A673 (cell line): ENCODE data around the gene UNC13D. TPM values are rescaled to one million over a fixed set of nuclear protein-coding genes. Genes with fewer than 3 reads are reported as not detected.
A peak's percentile ranks its signal among the peaks of the same experiment; 100 is the strongest.
"Not testable (repeated sequence)": the region's sequence is repeated elsewhere in the genome, so short reads cannot be mapped to it uniquely, and the experiment has no call there.

Experiments
- BruUV-seq: library from RNA; stranded (reverse); fragments of 400-500 nt; replicated peaks from 2 replicates; lab custom pipeline; 2021; lab: Mats Ljungman, UMichigan
- CTCF ChIA-PET: fragments of 300-600 bp; sonication (Branson Sonifier 250); formaldehyde crosslinking; loops from one replicate; lab custom pipeline; 2022; ENCODE audit warnings: antibody characterized with exemption; lab: Charles Lee
- POLR2A ChIA-PET: fragments of 300-600 bp; sonication (Branson Sonifier 250); formaldehyde crosslinking; loops from one replicate; lab custom pipeline; 2022; ENCODE audit warnings: antibody characterized with exemption; ENCODE audit not compliant: low non-redundant PET; lab: Charles Lee
- DNase-seq: peaks from one replicate; pipeline ENCODE4 v3.0.0-alpha.2; 2015; ENCODE audit warnings: low spot score
- H3K27ac ChIP-seq: fragments of 200-600 bp; sonication (generic); 2 replicates; pipeline ENCODE4 v1.5.1; 2016; ENCODE audit warnings: mixed run types, low read depth, mild to moderate bottlenecking, mixed read lengths, antibody characterized with exemption, low read length; ENCODE audit not compliant: poor library complexity, severe bottlenecking
- H3K27me3 ChIP-seq: fragments of 200-600 bp; sonication (generic); replicated peaks from 2 replicates; pipeline ENCODE4 v1.6.1; 2017; ENCODE audit warnings: mixed run types, low read depth, mild to moderate bottlenecking, mixed read lengths, antibody characterized with exemption, low read length; ENCODE audit not compliant: insufficient read depth, poor library complexity
- H3K36me3 ChIP-seq: fragments of 200-600 bp; sonication (generic); 2 replicates; pipeline ENCODE4 v1.6.1; 2016; ENCODE audit warnings: mixed run types, mild to moderate bottlenecking, mixed read lengths, antibody characterized with exemption, low read length; ENCODE audit not compliant: insufficient read depth, poor library complexity, severe bottlenecking
- H3K4me1 ChIP-seq: fragments of 200-600 bp; sonication (generic); 2 replicates; pipeline ENCODE4 v1.6.1; 2017; ENCODE audit warnings: mixed run types, mild to moderate bottlenecking, mixed read lengths, antibody characterized with exemption, low read length; ENCODE audit not compliant: insufficient read depth, poor library complexity, severe bottlenecking
- H3K4me3 ChIP-seq: fragments of 200-600 bp; sonication (generic); 2 replicates; pipeline ENCODE4 v1.5.1; 2016; ENCODE audit warnings: low read depth, mixed run types, mild to moderate bottlenecking, mixed read lengths, low read length; ENCODE audit not compliant: poor library complexity, severe bottlenecking
- H3K9me3 ChIP-seq: fragments of 200-600 bp; sonication (generic); 2 replicates; pipeline ENCODE4 v1.6.1; 2016; ENCODE audit warnings: mixed run types, low read depth, mild to moderate bottlenecking, mixed read lengths, antibody characterized with exemption, low read length; ENCODE audit not compliant: poor library complexity, severe bottlenecking
- CTCF ChIP-seq: fragments of 300-800, 200-600 bp; sonication (generic); conservative IDR thresholded peaks from 2 replicates; pipeline ENCODE4 v1.5.1; 2017; ENCODE audit warnings: low read depth, mild to moderate bottlenecking, antibody characterized with exemption, low read length, moderate library complexity, mixed read lengths
- EZH2 ChIP-seq: fragments of 200-600 bp; sonication (generic); IDR thresholded peaks from 2 replicates; pipeline ENCODE4 v1.6.1; 2017; ENCODE audit warnings: borderline replicate concordance, low read depth, mild to moderate bottlenecking, mixed read lengths, antibody characterized with exemption, low read length; ENCODE audit not compliant: poor library complexity, severe bottlenecking
- intact Hi-C: fragments of 100-400 bp; cut with micrococcal nuclease; formaldehyde crosslinking; loops from one replicate; pipeline ENCODE4 v1.10.0; 2022; ENCODE audit not compliant: unreplicated experiment
- total RNA-seq: library from RNA; stranded (reverse); gene quantifications from 2 replicates; pipeline ENCODE4 v1.2.3, GENCODE V29; 2021

The UNC13D gene
- total RNA-seq, 1 experiment from 2014 or later: 0.37 TPM

DNA sequence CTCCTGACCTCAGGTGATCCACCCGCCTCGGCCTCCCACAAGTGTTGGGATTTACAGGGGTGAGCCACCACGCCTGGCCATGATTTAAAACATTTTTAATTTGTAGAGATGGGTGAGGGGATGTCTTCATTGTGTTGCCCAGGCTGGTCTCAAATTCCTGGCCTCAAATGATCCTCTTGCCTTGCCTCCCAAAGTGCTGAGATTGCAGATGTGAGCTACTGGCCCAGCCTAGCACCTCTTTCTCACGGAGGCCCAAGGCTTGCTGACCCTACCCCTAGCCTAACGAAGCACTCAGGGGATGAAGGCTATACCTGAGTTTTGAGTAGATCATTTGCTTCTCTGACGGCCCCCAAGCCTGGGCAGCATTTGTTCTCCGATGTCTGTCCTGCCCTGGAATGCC is 33.0 kb downstream of the UNC13D start:
- CTCF ChIA-PET: no interaction called here
- POLR2A ChIA-PET: no interaction called here
- H3K36me3 ChIP-seq: peaks cover 42% of the 10 kb centered on the region
- H3K27ac ChIP-seq: no peak overlapping the region
- H3K27me3 ChIP-seq: no peaks in the 10 kb centered on the region
- TF ChIP-seq EZH2: no peak
- no peak for TF ChIP-seq CTCF
- intact Hi-C loops: no loop called here
- no peaks in the 10 kb centered on the region for H3K4me1 ChIP-seq
- no peaks in the 10 kb centered on the region for H3K9me3 ChIP-seq
- DNase-seq: no peak
- no peak overlapping the region for H3K4me3 ChIP-seq
- no TSS peak for BruUV-seq

DNA sequence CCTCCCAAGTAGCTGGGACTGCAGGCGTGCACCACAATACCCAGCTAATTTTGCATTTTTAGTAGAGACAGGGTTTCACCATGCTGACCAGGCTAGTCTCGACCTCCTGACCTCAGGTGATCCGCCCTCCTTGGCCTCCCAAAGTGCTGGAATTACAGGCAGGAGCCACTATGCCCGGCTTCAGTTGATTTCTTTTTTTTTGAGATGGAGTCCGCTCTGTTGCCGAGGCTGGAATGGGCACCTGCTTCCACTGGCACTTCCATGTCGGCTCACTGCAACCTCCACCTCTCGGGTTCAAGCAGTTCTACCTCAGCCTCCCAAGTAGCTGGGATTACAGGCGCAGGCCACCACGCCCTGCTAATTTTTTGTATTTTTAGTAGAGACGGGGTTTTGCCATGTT is 33.4 kb downstream of the UNC13D start:
- POLR2A ChIA-PET, DNase-seq, intact Hi-C loops, H3K4me3 ChIP-seq, CTCF ChIA-PET, BruUV-seq, H3K9me3 ChIP-seq, H3K27ac ChIP-seq, H3K4me1 ChIP-seq, H3K27me3 ChIP-seq: not testable (repeated sequence)
- peaks cover 39% of the 10 kb centered on the region for H3K36me3 ChIP-seq

- TF ChIP-seq CTCF (no peak), EZH2 (no peak)
- Histone ChIP-seq H3K4me3 (no peak overlapping the region), H3K27ac (no peak overlapping the region), H3K9me3 (no peaks in the 10 kb centered on the region), H3K36me3 (peaks cover 39% of the 10 kb centered on the region), H3K4me1 (no peaks in the 10 kb centered on the region), H3K27me3 (no peaks in the 10 kb centered on the region)
- CTCF ChIA-PET: no interaction called here
- BruUV-seq: no TSS peak
- intact Hi-C loops: no loop called here
- DNase-seq: no peak
- POLR2A ChIA-PET: no interaction called here
Observed at GRCh38 chr17:75810216-75810615, 34.0 kb downstream of the UNC13D start.

- POLR2A ChIA-PET: no interaction called here
- no peak for DNase-seq
- CTCF ChIA-PET: no interaction called here
Observed at GRCh38 chr17:75809631-75810111, 34.5 kb downstream of the UNC13D start.

More at GRCh38 chr17:75809631-75810111, 34.5 kb downstream of the UNC13D start:
- no TSS peak for BruUV-seq
- TF ChIP-seq EZH2: no peak
- no peak for TF ChIP-seq CTCF
- H3K27me3 ChIP-seq: no peaks in the 10 kb centered on the region
- H3K4me1 ChIP-seq: no peaks in the 10 kb centered on the region
- H3K9me3 ChIP-seq: no peaks in the 10 kb centered on the region
- intact Hi-C loops: no loop called here
- no peak overlapping the region for H3K4me3 ChIP-seq
- peaks cover 37% of the 10 kb centered on the region for H3K36me3 ChIP-seq
- H3K27ac ChIP-seq: peak overlapping the region; percentile 23
